ENCODE measurements around the gene SLC39A11. TPM values are rescaled to one million over a fixed set of nuclear protein-coding genes. Genes with fewer than 3 reads are reported as not detected.
A peak's percentile ranks its signal among the peaks of the same experiment; 100 is the strongest.

Gene SLC39A11
- total and polyA plus RNA-seq, 2 of the 13 experiments (the other 11 are each of a cell fraction or from before 2014, with no cell fraction given) = 17.2 to 31.5 TPM

DNA sequence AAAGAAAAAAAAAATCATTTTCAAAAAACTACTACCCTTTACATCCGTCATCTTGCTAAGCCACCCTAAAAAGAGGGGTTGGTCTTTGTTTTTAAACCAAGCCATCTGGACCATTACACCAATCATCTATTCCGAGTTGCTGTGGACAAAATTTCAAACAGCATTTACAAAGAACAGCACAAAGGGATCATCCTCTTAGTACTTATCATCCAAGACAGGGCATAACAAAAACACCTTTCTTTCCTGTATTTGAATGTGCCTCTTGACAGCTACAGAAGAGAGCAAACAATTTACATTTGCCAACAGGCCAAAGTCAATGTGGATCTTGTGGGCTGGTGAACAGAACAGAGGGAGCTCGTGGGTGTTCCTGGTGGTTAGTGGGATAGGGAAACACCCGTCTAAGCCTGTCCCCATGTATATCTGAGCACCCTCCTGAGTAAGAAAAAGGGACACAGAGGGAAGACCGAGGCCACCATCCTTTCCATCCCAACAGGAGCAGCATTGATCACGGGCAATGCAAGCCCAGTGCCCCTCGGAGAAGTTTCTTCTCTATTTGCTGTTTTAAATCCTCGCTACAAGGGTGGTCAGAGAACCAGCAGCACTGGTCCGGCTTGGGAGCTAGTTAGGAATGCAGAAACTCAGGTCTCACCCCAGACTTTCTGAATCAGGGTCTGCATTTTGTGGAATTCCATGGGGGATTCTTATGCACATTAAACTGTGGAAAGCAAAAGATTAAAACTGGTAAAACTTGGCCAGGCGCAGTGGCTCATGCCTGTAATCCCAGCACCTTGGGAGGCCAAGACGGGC, 1.9 kb downstream of the SLC39A11 start (continued):
- TF ChIP-seq ARNT2 (CRISPR knock-in tag; IDR thresholded peaks at IDR 0.05; ENCODE audit: low read depth) = 0 out of 2 replicates have a peak, but pooled peaks have one; percentile 40
- TF ChIP-seq POLR2AphosphoS2 (IDR thresholded peaks at IDR 0.05; ENCODE audit: low read depth, low read length) = no peak
- TF ChIP-seq, protein P1, sequence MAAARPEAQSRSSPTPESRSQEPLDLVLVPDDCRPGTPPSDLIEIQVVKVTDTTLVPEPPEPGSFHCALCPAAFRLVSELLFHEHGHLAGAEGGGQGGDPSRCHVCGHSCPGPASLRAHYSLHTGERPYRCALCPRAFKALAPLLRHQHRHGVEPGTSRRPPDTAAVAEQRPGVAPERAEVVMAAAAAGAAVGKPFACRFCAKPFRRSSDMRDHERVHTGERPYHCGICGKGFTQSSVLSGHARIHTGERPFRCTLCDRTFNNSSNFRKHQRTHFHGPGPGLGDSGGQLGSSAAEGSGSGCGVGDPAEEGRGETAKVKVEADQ (CRISPR knock-in tag; IDR thresholded peaks at IDR 0.05; ENCODE audit: borderline replicate concordance) = no peak
- TF ChIP-seq, protein P2, sequence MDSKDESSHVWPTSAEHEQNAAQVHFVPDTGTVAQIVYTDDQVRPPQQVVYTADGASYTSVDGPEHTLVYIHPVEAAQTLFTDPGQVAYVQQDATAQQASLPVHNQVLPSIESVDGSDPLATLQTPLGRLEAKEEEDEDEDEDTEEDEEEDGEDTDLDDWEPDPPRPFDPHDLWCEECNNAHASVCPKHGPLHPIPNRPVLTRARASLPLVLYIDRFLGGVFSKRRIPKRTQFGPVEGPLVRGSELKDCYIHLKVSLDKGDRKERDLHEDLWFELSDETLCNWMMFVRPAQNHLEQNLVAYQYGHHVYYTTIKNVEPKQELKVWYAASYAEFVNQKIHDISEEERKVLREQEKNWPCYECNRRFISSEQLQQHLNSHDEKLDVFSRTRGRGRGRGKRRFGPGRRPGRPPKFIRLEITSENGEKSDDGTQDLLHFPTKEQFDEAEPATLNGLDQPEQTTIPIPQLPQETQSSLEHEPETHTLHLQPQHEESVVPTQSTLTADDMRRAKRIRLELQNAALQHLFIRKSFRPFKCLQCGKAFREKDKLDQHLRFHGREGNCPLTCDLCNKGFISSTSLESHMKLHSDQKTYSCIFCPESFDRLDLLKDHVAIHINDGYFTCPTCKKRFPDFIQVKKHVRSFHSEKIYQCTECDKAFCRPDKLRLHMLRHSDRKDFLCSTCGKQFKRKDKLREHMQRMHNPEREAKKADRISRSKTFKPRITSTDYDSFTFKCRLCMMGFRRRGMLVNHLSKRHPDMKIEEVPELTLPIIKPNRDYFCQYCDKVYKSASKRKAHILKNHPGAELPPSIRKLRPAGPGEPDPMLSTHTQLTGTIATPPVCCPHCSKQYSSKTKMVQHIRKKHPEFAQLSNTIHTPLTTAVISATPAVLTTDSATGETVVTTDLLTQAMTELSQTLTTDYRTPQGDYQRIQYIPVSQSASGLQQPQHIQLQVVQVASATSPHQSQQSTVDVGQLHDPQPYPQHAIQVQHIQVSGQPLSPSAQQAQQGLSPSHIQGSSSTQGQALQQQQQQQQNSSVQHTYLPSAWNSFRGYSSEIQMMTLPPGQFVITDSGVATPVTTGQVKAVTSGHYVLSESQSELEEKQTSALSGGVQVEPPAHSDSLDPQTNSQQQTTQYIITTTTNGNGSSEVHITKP (CRISPR knock-in tag; IDR thresholded peaks at IDR 0.05; ENCODE audit: low read depth) = no peak
- no peak for TF ChIP-seq ZNF672 (CRISPR knock-in tag; IDR thresholded peaks at IDR 0.05)
- TF ChIP-seq, protein P3, sequence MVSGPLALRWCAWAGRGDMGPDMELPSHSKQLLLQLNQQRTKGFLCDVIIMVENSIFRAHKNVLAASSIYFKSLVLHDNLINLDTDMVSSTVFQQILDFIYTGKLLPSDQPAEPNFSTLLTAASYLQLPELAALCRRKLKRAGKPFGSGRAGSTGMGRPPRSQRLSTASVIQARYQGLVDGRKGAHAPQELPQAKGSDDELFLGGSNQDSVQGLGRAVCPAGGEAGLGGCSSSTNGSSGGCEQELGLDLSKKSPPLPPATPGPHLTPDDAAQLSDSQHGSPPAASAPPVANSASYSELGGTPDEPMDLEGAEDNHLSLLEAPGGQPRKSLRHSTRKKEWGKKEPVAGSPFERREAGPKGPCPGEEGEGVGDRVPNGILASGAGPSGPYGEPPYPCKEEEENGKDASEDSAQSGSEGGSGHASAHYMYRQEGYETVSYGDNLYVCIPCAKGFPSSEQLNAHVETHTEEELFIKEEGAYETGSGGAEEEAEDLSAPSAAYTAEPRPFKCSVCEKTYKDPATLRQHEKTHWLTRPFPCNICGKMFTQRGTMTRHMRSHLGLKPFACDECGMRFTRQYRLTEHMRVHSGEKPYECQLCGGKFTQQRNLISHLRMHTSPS (CRISPR knock-in tag; IDR thresholded peaks at IDR 0.05; ENCODE audit: low read depth) = peak; percentile 42; the same call in 1 of the 2 replicates
- peak; percentile 42; the same call in 1 of the 2 replicates for TF ChIP-seq FOSL2 (CRISPR knock-in tag; IDR thresholded peaks at IDR 0.05)
- TF ChIP-seq, protein P4, sequence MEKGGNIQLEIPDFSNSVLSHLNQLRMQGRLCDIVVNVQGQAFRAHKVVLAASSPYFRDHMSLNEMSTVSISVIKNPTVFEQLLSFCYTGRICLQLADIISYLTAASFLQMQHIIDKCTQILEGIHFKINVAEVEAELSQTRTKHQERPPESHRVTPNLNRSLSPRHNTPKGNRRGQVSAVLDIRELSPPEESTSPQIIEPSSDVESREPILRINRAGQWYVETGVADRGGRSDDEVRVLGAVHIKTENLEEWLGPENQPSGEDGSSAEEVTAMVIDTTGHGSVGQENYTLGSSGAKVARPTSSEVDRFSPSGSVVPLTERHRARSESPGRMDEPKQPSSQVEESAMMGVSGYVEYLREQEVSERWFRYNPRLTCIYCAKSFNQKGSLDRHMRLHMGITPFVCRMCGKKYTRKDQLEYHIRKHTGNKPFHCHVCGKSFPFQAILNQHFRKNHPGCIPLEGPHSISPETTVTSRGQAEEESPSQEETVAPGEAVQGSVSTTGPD (CRISPR knock-in tag; IDR thresholded peaks at IDR 0.05) = no peak
- TF ChIP-seq, protein P5, sequence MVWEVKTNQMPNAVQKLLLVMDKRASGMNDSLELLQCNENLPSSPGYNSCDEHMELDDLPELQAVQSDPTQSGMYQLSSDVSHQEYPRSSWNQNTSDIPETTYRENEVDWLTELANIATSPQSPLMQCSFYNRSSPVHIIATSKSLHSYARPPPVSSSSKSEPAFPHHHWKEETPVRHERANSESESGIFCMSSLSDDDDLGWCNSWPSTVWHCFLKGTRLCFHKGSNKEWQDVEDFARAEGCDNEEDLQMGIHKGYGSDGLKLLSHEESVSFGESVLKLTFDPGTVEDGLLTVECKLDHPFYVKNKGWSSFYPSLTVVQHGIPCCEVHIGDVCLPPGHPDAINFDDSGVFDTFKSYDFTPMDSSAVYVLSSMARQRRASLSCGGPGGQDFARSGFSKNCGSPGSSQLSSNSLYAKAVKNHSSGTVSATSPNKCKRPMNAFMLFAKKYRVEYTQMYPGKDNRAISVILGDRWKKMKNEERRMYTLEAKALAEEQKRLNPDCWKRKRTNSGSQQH (CRISPR knock-in tag; IDR thresholded peaks at IDR 0.05; ENCODE audit: low read depth) = peak; percentile 70; the same call in 1 of the 2 replicates
- TF ChIP-seq ARID2 (CRISPR knock-in tag; IDR thresholded peaks at IDR 0.05; ENCODE audit: borderline replicate concordance) = no peak; the same call in 1 of the 2 replicates
- no peak for TF ChIP-seq ZC3H4 (CRISPR knock-in tag; IDR thresholded peaks at IDR 0.05; ENCODE audit: borderline replicate concordance)
- TF ChIP-seq, protein P6, sequence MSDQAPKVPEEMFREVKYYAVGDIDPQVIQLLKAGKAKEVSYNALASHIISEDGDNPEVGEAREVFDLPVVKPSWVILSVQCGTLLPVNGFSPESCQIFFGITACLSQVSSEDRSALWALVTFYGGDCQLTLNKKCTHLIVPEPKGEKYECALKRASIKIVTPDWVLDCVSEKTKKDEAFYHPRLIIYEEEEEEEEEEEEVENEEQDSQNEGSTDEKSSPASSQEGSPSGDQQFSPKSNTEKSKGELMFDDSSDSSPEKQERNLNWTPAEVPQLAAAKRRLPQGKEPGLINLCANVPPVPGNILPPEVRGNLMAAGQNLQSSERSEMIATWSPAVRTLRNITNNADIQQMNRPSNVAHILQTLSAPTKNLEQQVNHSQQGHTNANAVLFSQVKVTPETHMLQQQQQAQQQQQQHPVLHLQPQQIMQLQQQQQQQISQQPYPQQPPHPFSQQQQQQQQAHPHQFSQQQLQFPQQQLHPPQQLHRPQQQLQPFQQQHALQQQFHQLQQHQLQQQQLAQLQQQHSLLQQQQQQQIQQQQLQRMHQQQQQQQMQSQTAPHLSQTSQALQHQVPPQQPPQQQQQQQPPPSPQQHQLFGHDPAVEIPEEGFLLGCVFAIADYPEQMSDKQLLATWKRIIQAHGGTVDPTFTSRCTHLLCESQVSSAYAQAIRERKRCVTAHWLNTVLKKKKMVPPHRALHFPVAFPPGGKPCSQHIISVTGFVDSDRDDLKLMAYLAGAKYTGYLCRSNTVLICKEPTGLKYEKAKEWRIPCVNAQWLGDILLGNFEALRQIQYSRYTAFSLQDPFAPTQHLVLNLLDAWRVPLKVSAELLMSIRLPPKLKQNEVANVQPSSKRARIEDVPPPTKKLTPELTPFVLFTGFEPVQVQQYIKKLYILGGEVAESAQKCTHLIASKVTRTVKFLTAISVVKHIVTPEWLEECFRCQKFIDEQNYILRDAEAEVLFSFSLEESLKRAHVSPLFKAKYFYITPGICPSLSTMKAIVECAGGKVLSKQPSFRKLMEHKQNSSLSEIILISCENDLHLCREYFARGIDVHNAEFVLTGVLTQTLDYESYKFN (CRISPR knock-in tag; conservative IDR thresholded peaks at IDR 0.05) = peak; percentile 93
- no peak for TF ChIP-seq ATRX (CRISPR knock-in tag; IDR thresholded peaks at IDR 0.05; ENCODE audit: borderline replicate concordance)
- no peak for TF ChIP-seq RARG (CRISPR knock-in tag; IDR thresholded peaks at IDR 0.05; ENCODE audit: low read depth)

Data from HepG2 (cell line).